ENCODE measurements around the gene AUTS2.

AUTS2 gene

DNA sequence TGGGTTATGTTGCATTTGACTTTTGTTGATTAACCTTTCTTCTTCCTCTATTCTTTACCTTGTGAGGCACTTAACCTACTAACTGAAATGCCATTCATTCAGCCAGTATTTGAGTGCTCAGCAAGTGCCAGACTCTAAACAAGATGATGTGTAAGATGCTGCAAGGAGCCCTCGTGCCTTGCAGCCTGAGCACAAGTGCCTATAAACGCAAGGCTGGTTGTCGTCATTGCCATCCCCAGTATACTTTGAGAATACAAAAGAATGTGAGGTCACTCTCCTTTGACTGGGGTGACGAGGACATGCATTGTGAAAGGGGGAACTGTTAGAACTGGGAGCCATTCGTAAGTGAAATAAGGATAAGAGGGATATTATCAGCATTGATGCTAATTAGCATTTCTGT is 103.0 kb downstream of the AUTS2 start:
- no peak for DNase-seq (ENCODE audit: low read depth)
- H3K4me3 ChIP-seq (ENCODE audit: low read depth, low read length) = no peak overlapping the region
- TF ChIP-seq, protein P1, sequence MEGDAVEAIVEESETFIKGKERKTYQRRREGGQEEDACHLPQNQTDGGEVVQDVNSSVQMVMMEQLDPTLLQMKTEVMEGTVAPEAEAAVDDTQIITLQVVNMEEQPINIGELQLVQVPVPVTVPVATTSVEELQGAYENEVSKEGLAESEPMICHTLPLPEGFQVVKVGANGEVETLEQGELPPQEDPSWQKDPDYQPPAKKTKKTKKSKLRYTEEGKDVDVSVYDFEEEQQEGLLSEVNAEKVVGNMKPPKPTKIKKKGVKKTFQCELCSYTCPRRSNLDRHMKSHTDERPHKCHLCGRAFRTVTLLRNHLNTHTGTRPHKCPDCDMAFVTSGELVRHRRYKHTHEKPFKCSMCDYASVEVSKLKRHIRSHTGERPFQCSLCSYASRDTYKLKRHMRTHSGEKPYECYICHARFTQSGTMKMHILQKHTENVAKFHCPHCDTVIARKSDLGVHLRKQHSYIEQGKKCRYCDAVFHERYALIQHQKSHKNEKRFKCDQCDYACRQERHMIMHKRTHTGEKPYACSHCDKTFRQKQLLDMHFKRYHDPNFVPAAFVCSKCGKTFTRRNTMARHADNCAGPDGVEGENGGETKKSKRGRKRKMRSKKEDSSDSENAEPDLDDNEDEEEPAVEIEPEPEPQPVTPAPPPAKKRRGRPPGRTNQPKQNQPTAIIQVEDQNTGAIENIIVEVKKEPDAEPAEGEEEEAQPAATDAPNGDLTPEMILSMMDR (IDR thresholded peaks at IDR 0.05; ENCODE audit: control insufficient read depth, extremely low read depth, insufficient read depth) = no peak

DNA sequence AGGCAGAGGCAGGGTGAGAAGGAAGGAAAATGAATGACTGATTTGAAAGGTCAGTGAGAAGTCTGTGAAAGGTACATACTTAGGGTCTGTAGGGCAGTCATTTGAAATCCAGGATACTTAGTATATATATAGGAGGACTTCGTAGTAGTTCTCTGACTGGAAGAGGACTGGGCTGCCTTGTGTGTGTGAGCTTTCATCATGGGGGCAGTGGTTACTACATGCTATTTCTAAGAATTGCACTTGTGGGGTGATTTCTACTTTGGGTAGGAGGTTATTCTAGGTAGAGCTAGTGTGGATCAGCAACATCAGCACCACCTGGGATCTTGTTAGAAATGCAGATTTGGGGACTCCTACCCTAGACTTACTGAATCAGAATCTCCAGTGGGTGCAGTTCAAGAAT is 104.1 kb downstream of the AUTS2 start:
- H3K4me3 ChIP-seq (ENCODE audit: low read depth, low read length) = no peak overlapping the region
- TF ChIP-seq, protein P1 (IDR thresholded peaks at IDR 0.05; ENCODE audit: control insufficient read depth, extremely low read depth, insufficient read depth) = no peak
- no peak for DNase-seq (ENCODE audit: low read depth)

DNA sequence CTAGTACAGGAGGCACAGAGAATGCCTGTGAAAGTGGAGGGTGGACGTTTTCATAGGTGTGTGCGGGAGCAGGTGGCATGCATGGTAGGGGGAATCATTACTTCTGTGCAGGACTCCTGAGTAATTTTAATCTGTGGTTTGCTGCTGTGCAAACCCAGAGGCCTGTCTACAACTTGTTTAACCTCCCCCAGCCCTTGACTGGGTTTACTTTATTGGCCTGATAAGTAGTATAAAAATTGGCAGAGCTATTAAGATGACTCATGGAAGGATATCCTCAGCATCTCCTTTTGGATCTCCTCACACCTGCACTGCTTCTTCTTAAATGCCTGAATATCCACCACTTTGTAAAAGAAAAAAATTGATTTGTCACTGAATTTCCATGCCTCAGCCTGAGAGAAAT is 104.8 kb downstream of the AUTS2 start:
- TF ChIP-seq, protein P1 (IDR thresholded peaks at IDR 0.05; ENCODE audit: control insufficient read depth, extremely low read depth, insufficient read depth) = no peak
- no peak overlapping the region for H3K4me3 ChIP-seq (ENCODE audit: low read depth, low read length)
- DNase-seq (ENCODE audit: low read depth) = peak; percentile 54

DNA sequence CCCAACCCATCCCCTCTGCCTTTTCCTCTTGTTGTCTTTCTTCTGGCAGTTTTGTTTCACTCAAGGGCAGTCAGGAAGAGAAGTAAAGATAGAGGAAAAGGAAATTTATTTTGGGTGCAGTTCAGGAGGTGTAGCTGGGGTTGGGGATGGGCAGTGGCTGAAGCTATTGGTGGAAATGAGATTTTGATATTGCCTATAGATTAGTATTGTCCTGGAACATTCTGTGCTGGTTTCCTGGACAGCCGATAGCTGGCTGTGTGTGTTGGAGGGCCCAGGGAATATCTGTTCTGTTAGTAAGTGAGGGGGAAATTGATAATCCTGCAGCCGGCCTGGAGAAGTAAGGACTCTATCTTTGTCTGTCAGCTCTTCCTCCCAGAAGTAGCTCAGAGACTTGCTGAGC is 107.8 kb downstream of the AUTS2 start:
- no peak overlapping the region for H3K4me3 ChIP-seq (ENCODE audit: low read depth, low read length)
- TF ChIP-seq, protein P1 (IDR thresholded peaks at IDR 0.05; ENCODE audit: control insufficient read depth, extremely low read depth, insufficient read depth) = no peak
- DNase-seq (ENCODE audit: low read depth) = no peak

DNA sequence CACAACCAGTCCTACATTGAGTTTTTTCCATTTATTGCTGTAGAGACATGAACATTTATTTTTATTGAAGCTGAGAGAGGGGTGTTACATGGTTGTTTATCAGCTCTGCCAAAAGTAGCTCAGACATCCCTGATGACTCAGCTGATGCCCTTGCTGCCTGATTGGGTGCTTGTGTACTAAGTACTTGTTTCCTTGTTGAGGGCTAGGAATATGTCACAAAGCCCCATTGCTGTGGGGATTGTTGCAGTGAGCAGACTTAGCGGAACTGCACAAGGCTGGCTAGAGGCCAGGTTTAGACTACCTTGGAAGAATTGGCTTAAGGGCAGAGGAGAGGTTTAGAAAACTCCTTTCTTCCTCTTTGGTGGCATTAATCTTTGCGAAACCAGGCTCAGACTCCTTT is 110.6 kb downstream of the AUTS2 start:
- TF ChIP-seq, protein P1 (IDR thresholded peaks at IDR 0.05; ENCODE audit: control insufficient read depth, extremely low read depth, insufficient read depth) = no peak
- DNase-seq (ENCODE audit: low read depth) = no peak
- H3K4me3 ChIP-seq (ENCODE audit: low read depth, low read length) = no peak overlapping the region

DNA sequence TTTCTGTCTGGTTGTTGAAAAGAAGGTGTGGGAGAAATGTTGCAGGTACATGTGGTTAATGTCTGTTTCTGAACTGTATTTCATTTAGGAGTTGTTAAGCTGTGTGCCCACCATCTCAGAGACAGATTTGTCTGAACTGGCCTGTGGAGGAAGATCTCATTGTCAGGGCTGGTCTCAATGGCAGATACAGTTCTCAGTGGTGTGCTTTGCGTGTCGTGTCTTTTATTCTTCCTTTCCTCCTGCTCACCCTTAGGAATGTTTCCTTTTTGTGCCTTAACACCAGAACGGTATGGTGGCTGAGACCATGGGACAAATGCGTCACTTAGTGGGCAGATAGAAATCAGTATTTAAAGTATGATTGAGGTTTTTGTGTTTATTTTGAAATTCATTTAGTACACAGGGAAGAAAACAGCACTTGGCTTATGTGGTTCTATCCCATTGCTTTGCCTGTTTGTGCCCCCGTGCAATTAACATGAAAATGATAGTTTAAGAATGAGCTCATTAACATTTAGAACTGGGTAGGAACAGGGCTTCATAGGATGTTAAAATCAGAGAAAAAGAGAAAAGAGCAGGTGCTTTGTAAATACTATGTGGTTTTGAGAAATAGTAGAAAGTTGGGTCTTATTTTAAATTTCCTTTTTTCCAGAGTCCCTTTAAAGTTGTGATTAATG is 112.6 kb downstream of the AUTS2 start:
- H3K4me3 ChIP-seq (ENCODE audit: low read depth, low read length) = no peak overlapping the region
- DNase-seq (ENCODE audit: low read depth) = no peak
- TF ChIP-seq, protein P1 (IDR thresholded peaks at IDR 0.05; ENCODE audit: control insufficient read depth, extremely low read depth, insufficient read depth) = no peak

Data from LNCaP clone FGC (cell line).